HCT116 (cell line): ENCODE measurements around the gene TRPM4. TPM values are rescaled to one million over a fixed set of nuclear protein-coding genes. Genes with fewer than 3 reads are reported as not detected.

Experiments used
- ATAC-seq: fragments of 200-7000 bp; cut with Tn5 transposase; 2 replicates; pipeline ENCODE4 v1.9.1; 2020; ENCODE audit warnings: mild to moderate bottlenecking, moderate library complexity
- BruUV-seq: library from RNA; stranded (reverse); fragments of 400-500 nt; replicated peaks from 2 replicates; lab custom pipeline; 2021; lab: Mats Ljungman, UMichigan
- CTCF ChIA-PET: fragments of 300-600 bp; sonication (Branson Sonifier 250); formaldehyde crosslinking; loops from one replicate; lab custom pipeline; 2021; ENCODE audit warnings: antibody characterized with exemption; lab: Charles Lee
- POLR2A ChIA-PET: fragments of 300-600, 350-600 bp; sonication (Branson Sonifier 250); formaldehyde crosslinking; loops from one replicate; lab custom pipeline; 2021; ENCODE audit warnings: antibody characterized with exemption; lab: Charles Lee
- RAD21 ChIA-PET, 2 experiments: fragments of 300-600 bp; sonication (Branson Sonifier 250); formaldehyde crosslinking; loops; one replicate each; lab custom pipeline; 2023; ENCODE audit warnings: low total read pairs in 2 of 2; ENCODE audit not compliant: uncharacterized antibody in 2 of 2, unreplicated experiment in 2 of 2, low non-redundant PET in 1 of 2; lab: Charles Lee
- DNase-seq: peaks from one replicate; pipeline ENCODE4 v3.0.0-alpha.2; 2010; ENCODE audit warnings: low read depth, low spot score
- H2AFZ ChIP-seq: fragments of 200-600 bp; shearing (Covaris generic), sonication (generic); 2 replicates; pipeline ENCODE4 v1.6.1; 2017; ENCODE audit warnings: low read depth, mixed run types, mixed read lengths, antibody characterized with exemption, low read length; ENCODE audit not compliant: poor library complexity, severe bottlenecking
- H3K27ac ChIP-seq: 2 replicates; pipeline ENCODE4 v1.5.1; 2012; ENCODE audit warnings: low read depth, low read length
- H3K27me3 ChIP-seq: fragments of 200-600 bp; sonication (generic); 2 replicates; pipeline ENCODE4 v1.6.1; 2016; ENCODE audit warnings: mixed run types, low read length, mixed read lengths; ENCODE audit not compliant: insufficient read depth
- H3K36me3 ChIP-seq, 2 experiments: fragments of 200-500 bp in 1 of 2; fragments of 200-600 bp in 1 of 2; sonication (Bioruptor generic) in 1 of 2; sonication (generic) in 1 of 2; 2 replicates each; pipeline versions ENCODE4 v1.5.1 to v1.6.1; 2014 to 2016; ENCODE audit warnings: low read length in 2 of 2, inconsistent platforms in 1 of 2, mixed read lengths in 1 of 2, mixed run types in 1 of 2; ENCODE audit not compliant: insufficient read depth in 2 of 2, control insufficient read depth in 1 of 2
- H3K4me1 ChIP-seq, 2 experiments: fragments of 200-600 bp in 1 of 2; sonication (generic) in 1 of 2; 2 replicates each; pipeline versions ENCODE4 v1.5.1 to v1.6.1; 2012 to 2017; ENCODE audit warnings: low read length in 2 of 2, inconsistent platforms in 1 of 2, mild to moderate bottlenecking in 1 of 2, mixed read lengths in 1 of 2, mixed run types in 1 of 2, moderate library complexity in 1 of 2; ENCODE audit not compliant: insufficient read depth in 2 of 2, control insufficient read depth in 1 of 2
- H3K4me2 ChIP-seq: fragments of 200-600 bp; sonication (generic); 2 replicates; pipeline ENCODE4 v1.6.1; 2017; ENCODE audit warnings: mixed run types, low read length, mixed read lengths
- H3K4me3 ChIP-seq, 2 experiments: fragments of 200-600 bp in 1 of 2; sonication (generic) in 1 of 2; replicated peaks in 1 of 2; 2 replicates each; pipeline ENCODE4 v1.5.1; 2011 to 2016; ENCODE audit warnings: low read length in 2 of 2, control low read depth in 1 of 2, low read depth in 1 of 2, mild to moderate bottlenecking in 1 of 2, mixed read lengths in 1 of 2, mixed run types in 1 of 2
- H3K79me2 ChIP-seq: fragments of 200-600 bp; sonication (generic); 2 replicates; pipeline ENCODE4 v1.6.1; 2017; ENCODE audit warnings: mild to moderate bottlenecking, mixed run types, low read length, moderate library complexity, mixed read lengths; ENCODE audit not compliant: insufficient read depth
- H3K9ac ChIP-seq: fragments of 200-600 bp; sonication (generic); 2 replicates; pipeline ENCODE4 v1.6.1; 2016; ENCODE audit warnings: low read length, mixed read lengths
- H3K9me2 ChIP-seq: fragments of 200-600 bp; sonication (generic), shearing (Covaris generic); 2 replicates; pipeline ENCODE4 v1.6.1; 2017; ENCODE audit warnings: mixed run types, mild to moderate bottlenecking, moderate library complexity; ENCODE audit not compliant: insufficient read depth
- H3K9me3 ChIP-seq, 2 experiments: fragments of 200-500 bp in 1 of 2; fragments of 200-600 bp in 1 of 2; sonication (Bioruptor generic) in 1 of 2; sonication (generic) in 1 of 2; 2 replicates each; pipeline ENCODE4 v1.6.1; 2014 to 2017; ENCODE audit warnings: low read length in 2 of 2, mixed read lengths in 2 of 2, inconsistent platforms in 1 of 2, low read depth in 1 of 2, mild to moderate bottlenecking in 1 of 2, mixed run types in 1 of 2, moderate library complexity in 1 of 2; ENCODE audit not compliant: control insufficient read depth in 1 of 2, insufficient read depth in 1 of 2
- H4K20me1 ChIP-seq: fragments of 200-600 bp; sonication (generic), shearing (Covaris generic); 2 replicates; pipeline ENCODE4 v1.6.1; 2017; ENCODE audit warnings: mixed run types, mild to moderate bottlenecking, moderate library complexity; ENCODE audit not compliant: insufficient read depth
- ATF3 ChIP-seq: IDR thresholded peaks from 2 replicates; pipeline ENCODE4 v1.6.1; 2012
- CBX3 ChIP-seq: IDR thresholded peaks from 2 replicates; pipeline ENCODE4 v1.6.1; 2012; ENCODE audit warnings: low read depth
- EGR1 ChIP-seq: IDR thresholded peaks from 2 replicates; pipeline ENCODE4 v1.6.1; 2012; ENCODE audit warnings: low read depth
- ELF1 ChIP-seq: IDR thresholded peaks from 2 replicates; pipeline ENCODE4 v1.6.1; 2012; ENCODE audit warnings: low read depth, borderline replicate concordance
- EZH2 ChIP-seq: fragments of 200-600 bp; sonication (generic); IDR thresholded peaks from 2 replicates; pipeline ENCODE4 v1.6.1; 2017; ENCODE audit warnings: antibody characterized with exemption, mixed run types
- POLR2A ChIP-seq: IDR thresholded peaks from 2 replicates; pipeline ENCODE4 v1.7.0; 2011; ENCODE audit warnings: borderline replicate concordance; ENCODE audit not compliant: insufficient read depth, insufficient read length; ENCODE audit errors: extremely low read depth
- SRF ChIP-seq: IDR thresholded peaks from 2 replicates; pipeline ENCODE4 v1.6.1; 2012; ENCODE audit warnings: low read depth
- ZFX ChIP-seq: fragments of 450-650 bp; IDR thresholded peaks from 2 replicates; pipeline ENCODE4 v1.6.1; 2017
- ZNF274 ChIP-seq: fragments of 200-500 bp; sonication (Bioruptor generic); IDR thresholded peaks from 2 replicates; pipeline ENCODE4 v1.6.1; 2014; ENCODE audit warnings: mild to moderate bottlenecking, low read depth, low read length, inconsistent platforms
- intact Hi-C: fragments of 100-400 bp; cut with micrococcal nuclease; formaldehyde crosslinking; loops from 2 replicates; pipeline ENCODE4 v1.10.0; 2022
- total RNA-seq: library from RNA; stranded (reverse); gene quantifications from one replicate; pipeline ENCODE4 v1.2.1, GENCODE V29; 2021; ENCODE audit not compliant: unreplicated experiment
- TF ChIP-seq, protein P1 (sequence below): IDR thresholded peaks from 2 replicates; pipeline ENCODE4 v1.6.1; 2012
- TF ChIP-seq, protein P2 (sequence below): IDR thresholded peaks from 2 replicates; pipeline ENCODE4 v1.6.1; 2011; ENCODE audit warnings: mild to moderate bottlenecking, low read length, moderate library complexity; ENCODE audit not compliant: insufficient replicate concordance; ENCODE audit errors: extremely low read depth

The TRPM4 gene
- total RNA-seq, 1 experiment from 2014 or later: 44.2 TPM

GRCh38 chr19:49224879-49225278, 67.3 kb downstream of the TRPM4 start (continued):
- TF ChIP-seq ATF3: no peak
- TF ChIP-seq, all 23 proteins: peak for 3

- Histone ChIP-seq H4K20me1 (no peaks in the 10 kb centered on the region), H2AFZ (no peak overlapping the region), H3K79me2 (no peaks in the 10 kb centered on the region), H3K4me1 (peaks cover 7 to 20% of the 10 kb centered on the region in 2 experiments; a peak in 3 of 4 replicates), H3K36me3 (no peaks in the 10 kb centered on the region), H3K27me3 (no peaks in the 10 kb centered on the region), H3K9me2 (no peaks in the 10 kb centered on the region), H3K9me3 (no peaks in the 10 kb centered on the region), H3K27ac (no peak overlapping the region), H3K9ac (no peak overlapping the region), H3K4me2 (no peak overlapping the region), H3K4me3 (no peak overlapping the region)
- intact Hi-C loops: loop anchor here (5.0 kb wide), 1 partner anchor 318 kb away; no protein-coding TSS in a partner anchor
- DNase-seq (no peak), ATAC-seq (no peak)
- ChIA-PET POLR2A (no interaction called here), CTCF (no interaction called here), RAD21 (no interaction called here)
- TF ChIP-seq EGR1: no peak
- no TSS peak for BruUV-seq
Measured at GRCh38 chr19:49229416-49229815, 71.8 kb downstream of the TRPM4 start.

GRCh38 chr19:49231389-49231788, 73.8 kb downstream of the TRPM4 start:
- no TSS peak for BruUV-seq
- CTCF ChIA-PET: no interaction called here
- H3K27me3 ChIP-seq: no peaks in the 10 kb centered on the region
- TF ChIP-seq, protein P1, sequence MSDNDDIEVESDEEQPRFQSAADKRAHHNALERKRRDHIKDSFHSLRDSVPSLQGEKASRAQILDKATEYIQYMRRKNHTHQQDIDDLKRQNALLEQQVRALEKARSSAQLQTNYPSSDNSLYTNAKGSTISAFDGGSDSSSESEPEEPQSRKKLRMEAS: no peak
- TF ChIP-seq ZFX: no peak
- no peak for TF ChIP-seq ZNF274
- TF ChIP-seq POLR2A: no peak
- TF ChIP-seq EGR1: no peak
- TF ChIP-seq EZH2: no peak
- TF ChIP-seq, protein P2, sequence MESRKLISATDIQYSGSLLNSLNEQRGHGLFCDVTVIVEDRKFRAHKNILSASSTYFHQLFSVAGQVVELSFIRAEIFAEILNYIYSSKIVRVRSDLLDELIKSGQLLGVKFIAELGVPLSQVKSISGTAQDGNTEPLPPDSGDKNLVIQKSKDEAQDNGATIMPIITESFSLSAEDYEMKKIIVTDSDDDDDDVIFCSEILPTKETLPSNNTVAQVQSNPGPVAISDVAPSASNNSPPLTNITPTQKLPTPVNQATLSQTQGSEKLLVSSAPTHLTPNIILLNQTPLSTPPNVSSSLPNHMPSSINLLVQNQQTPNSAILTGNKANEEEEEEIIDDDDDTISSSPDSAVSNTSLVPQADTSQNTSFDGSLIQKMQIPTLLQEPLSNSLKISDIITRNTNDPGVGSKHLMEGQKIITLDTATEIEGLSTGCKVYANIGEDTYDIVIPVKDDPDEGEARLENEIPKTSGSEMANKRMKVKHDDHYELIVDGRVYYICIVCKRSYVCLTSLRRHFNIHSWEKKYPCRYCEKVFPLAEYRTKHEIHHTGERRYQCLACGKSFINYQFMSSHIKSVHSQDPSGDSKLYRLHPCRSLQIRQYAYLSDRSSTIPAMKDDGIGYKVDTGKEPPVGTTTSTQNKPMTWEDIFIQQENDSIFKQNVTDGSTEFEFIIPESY: no peak
- TF ChIP-seq CBX3: no peak
- TF ChIP-seq ATF3: no peak
- TF ChIP-seq SRF: no peak
- no peak for TF ChIP-seq ELF1
- TF ChIP-seq, all 23 proteins: peak for 0
- Histone ChIP-seq H3K4me2 (no peak overlapping the region), H3K4me1 (peaks cover 0 to 2% of the 10 kb centered on the region in 2 experiments; a peak in 2 of 4 replicates), H4K20me1 (no peaks in the 10 kb centered on the region), H2AFZ (no peak overlapping the region), H3K9me3 (no peaks in the 10 kb centered on the region), H3K36me3 (no peaks in the 10 kb centered on the region), H3K27ac (no peak overlapping the region), H3K9me2 (no peaks in the 10 kb centered on the region), H3K9ac (no peak overlapping the region), H3K79me2 (no peaks in the 10 kb centered on the region), H3K4me3 (no peak overlapping the region)
- DNase-seq: no peak
- no peak for ATAC-seq
- RAD21 ChIA-PET: no interaction called here
- intact Hi-C loops: no loop called here
- POLR2A ChIA-PET: no interaction called here
